ENCODE results near the gene NEK2. TPM values are rescaled to one million over a fixed set of nuclear protein-coding genes. Genes with fewer than 3 reads are reported as not detected.

Gene NEK2
- polyA plus RNA-seq, 10 donors = 3.9 to 9.9 (median 7.2) TPM

Other genes with a start within 250 kb of the NEK2 start
- gene RD3, start 183.5 kb downstream of the NEK2 start, polyA plus RNA-seq (ENCODE audit: insufficient read length in 10 of 10) = 1 to 10 TPM in 6 of 10 donors, under 1 TPM in 4; 0.43 to 2.0 (median 1.2) TPM
- 10 to 100 TPM; 11.0 to 19.2 (median 14.1) TPM for gene SLC30A1, start 96.5 kb downstream of the NEK2 start, polyA plus RNA-seq (ENCODE audit: insufficient read length in 10 of 10)
- 10 to 100 TPM; 13.2 to 22.1 (median 17.7) TPM for gene LPGAT1, start 155.1 kb upstream of the NEK2 start, polyA plus RNA-seq (ENCODE audit: insufficient read length in 10 of 10)